Kasumi-1 (cell line): ENCODE data around the gene HSPA12B.
"Not testable (repeated sequence)": the region's sequence is repeated elsewhere in the genome, so short reads cannot be mapped to it uniquely, and the experiment has no call there.

Source experiments
- DNase-seq, 2 experiments: peaks; one replicate each; lab custom pipeline; 2025; lab: John Stamatoyannopoulos, UW

Gene HSPA12B

DNA sequence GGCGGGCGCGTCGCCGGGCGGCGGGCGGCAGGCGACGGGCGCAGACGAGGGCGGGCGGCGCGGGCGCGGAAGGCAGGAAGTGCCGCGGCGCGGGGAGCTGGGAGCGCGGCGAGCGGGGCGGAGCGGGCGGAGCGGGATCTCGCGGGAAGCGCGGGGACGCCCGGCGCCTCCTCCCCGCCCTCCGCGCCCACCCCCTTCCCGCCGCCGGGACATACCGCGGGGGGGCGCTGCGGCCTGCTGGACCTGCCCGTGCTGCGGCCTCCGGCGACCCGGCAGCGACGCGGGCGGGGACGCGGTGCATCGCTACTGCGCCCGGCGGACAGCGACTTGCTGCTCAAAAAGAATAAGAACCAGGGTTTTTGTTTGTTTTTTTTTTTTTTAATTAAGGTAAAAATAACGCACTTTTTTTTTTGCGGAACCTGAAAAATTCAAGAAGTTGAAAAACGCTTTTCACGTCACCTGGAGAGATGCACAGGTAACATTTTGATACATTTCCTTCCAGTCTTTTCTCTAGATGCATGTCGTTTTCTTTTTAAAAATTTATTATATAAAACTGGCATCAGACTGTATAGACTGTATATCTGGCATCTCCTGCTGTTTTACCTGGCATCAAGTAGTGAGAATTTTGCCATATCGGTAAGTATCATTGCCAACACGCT, 54.3 kb downstream of the HSPA12B start, which contains the start of gene CENPB:
TSS of gene CENPB (minus strand) at position 76 of the 659 bp plus-strand sequence. CDS start 257 bp downstream, outside the sequence.
- DNase-seq: peak; percentile 70 to 72

DNA sequence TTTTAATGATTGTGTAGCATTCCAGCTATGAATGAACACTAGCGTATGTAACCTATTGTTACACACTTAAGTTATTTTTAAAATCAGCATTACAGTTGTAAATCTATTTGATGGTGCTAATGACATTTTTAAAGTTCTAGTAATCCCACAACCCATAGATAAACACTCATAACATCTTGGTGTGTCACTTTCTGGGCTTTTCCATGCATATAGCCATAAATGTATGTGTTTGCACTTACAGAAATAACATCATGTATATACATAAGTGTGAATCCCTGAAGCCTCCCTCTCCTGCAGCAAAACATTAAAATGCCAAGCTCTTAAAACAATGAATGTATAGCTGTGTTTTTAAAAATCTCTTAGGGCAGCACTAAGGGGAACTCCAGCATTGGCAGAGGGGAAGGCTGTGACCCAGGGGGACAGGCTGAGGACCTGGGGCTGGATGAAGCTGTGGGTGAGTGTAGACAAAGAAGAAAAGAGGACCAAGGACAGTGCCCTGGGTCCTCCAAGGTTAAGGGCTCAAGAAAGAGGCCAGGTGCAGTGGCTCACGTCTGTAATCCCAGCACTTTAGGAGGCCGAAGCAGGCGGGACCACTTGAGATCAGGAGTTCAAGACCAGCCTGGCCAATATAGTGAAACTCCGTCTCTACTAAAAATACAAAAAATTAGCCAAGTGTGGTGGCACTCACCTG, 55.0 kb downstream of the HSPA12B start:
- DNase-seq: no peak

DNA sequence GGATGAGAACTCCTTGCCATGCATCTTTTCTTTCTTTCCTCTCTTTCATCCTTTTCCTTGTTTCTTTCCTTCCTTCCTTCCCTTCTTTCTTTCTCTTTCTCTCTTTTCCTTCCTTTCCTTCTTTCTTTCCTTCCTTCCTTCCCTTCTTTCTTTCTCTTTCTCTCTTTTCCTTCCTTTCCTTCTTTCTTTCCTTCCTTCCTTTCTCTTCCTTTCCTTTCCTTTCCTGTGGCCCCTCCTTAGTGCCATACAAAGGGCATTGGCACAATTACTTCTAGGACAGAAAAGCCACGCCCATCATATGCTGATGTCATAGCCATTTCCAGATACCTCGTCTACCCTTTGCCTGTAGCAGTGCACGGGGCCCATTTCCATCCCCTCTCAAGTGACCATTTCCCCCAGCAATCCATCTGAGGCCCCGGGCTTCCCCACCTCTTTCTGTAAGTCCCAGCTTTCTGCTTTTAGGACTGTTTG, 56.2 kb downstream of the HSPA12B start:
- DNase-seq: no peak

DNA sequence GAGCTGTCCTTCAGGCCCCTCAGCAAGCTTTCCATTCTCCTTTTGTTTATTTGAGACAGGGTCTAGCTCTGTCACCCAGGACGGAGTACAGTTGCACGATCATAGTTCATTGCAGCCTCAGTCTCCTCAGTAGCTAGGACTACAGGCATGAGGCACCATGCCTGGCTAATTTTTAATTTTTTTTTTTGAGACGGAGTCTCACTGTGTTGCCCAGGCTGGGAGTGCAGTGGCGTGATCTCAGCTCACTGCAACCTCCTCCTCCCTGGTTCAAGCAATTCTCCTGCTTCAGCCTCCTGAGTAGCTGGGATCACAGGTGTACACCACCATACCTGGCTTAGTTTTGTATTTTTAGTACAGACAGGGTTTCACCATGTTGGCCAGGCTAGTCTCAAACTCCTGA, 56.7 kb downstream of the HSPA12B start:
- DNase-seq: not testable (repeated sequence)

DNA sequence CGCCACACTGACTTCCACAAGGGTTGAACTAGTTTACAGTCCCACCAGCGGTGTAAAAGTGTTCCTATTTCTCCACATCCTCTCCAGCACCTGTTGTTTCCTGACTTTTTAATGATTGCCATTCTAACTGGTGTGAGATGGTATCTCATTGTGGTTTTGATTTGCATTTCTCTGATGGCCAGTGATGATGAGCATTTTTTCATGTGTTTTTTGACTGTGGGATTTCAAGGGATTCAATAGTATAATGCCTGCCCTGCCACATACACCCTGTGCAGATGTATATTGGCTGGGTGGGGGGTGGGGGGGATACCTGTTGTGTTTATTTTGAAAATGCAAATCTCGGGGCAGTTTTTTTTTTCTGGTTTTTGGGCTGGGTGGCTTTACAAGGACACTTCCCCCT, 61.7 kb downstream of the HSPA12B start:
- DNase-seq: not testable (repeated sequence)

DNA sequence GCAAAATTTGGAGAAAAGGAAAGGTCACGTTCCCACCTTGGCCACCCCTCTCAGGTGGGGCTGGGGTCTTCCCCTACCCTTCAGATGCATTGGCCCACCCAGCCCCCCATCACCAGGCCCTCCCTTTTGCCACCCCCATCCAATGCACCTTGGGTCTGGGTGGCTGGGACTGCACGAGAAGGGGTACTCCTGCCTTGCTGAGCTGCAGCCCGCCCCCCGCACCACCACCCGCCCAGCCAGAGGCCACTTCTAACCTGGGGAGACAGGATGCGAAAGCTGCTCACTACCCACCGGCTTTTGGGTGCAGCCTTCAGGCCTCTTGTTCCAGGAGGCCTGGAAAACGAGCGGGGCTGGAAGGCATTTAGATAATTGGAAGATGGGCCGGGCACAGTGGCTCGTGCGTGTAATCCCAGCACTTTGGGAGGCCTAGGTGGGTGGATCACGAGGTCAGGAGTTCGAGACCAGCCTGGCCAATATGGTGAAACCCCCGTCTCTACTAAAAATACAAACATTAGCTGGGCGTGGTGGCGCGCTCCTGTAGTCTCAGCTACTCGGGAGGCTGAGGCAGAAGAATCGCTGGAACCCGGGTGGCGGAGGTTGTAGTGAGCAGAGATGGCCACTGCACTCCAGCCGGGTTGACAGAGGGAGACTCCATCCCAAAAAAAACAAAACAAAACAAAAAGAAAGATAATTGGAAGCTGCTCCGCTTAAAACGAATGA, 62.4 kb downstream of the HSPA12B start:
- no peak for DNase-seq

DNA sequence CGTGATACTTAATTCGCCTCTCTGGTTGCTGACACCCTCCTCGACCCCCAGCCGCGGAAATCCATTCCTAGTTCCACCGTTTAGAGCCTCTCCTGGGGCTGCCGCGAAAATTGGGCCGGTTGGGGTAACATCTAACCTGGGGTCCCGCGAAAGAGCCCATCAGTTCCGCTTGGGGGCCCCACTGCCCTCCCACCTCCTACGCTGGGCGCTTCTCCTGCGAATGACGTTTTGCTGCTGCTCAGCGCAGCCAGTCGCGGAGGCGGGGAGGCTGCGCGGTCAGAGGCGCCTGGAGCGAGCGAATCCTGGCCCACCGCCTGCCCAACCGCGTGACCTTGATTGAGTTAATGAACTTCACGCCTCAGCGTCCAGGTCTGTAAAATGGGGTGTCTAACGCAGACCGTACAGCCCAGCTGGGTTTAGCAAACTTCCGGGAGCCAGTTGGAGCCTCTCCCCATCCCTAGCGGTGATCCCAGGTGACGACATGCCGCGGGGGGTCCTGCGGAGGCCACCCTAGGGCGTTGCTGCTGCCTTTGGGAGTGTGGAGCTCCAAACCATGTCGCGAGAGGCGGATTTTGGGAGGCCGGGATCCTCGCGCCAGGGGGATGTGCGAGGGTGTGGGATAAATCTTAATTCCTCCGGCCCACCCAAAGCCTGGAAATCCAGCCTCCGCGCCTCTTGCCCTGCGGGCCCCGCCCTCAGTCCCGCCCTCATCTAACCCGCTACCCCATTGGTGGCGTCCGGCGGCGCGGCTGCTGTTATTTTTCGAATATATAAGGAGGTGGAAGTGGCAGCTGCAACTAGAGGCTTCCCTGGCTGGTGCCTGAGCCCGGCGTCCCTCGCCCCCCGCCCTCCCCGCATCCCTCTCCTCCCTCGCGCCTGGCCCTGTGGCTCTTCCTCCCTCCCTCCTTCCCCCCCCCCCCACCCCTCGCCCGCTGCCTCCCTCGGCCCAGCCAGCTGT, 63.3 kb downstream of the HSPA12B start, which contains the start of gene CDC25B:
TSS of gene CDC25B (plus strand) at position 800 of the 958 bp plus-strand sequence. CDS start 222 bp downstream, outside the sequence.
- DNase-seq: peak; percentile 91 to 92

DNA sequence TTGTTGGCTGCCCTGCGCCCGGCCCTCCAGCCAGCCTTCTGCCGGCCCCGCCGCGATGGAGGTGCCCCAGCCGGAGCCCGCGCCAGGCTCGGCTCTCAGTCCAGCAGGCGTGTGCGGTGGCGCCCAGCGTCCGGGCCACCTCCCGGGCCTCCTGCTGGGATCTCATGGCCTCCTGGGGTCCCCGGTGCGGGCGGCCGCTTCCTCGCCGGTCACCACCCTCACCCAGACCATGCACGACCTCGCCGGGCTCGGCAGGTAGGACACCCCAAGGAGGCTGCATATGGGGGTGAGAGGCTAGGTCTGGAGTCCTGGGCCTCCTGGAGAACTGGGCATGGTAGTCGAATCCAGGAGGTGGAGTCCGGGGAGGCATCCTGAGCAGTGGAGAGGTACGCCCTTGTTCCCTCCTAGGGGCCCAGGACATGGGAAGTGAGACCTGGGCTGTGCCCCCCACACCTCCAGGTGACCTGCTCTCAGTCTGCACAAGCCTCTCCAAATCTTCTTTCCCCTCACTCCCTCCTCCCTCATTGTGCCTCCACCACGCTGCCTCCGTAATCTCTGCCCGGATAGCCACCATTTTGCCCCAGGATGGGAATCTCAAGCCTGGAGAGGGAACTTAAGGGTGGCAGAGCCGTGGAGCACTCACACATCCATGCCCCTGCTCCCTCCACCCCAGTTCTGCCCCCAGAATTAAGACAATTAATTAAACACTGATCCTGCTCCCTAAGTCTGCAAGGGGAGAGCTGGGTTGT, 64.2 kb downstream of the HSPA12B start:
- DNase-seq: no peak

DNA sequence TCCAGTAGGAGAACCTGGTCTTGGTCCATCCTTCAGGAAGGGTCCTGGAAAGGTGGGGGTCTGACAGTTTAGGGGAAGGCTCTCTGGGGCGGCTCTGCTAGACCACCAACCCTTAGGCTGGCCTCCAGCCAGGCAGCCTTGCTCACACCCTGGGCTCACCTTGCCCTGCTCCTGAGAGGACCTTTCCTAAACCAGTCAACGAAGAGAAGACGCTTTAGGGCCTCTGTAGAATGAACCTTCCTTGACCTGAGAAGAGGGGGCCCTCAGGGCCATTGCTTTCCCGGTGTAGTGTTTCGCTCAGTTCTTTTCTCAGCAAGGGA, 64.7 kb downstream of the HSPA12B start:
- DNase-seq: no peak

DNA sequence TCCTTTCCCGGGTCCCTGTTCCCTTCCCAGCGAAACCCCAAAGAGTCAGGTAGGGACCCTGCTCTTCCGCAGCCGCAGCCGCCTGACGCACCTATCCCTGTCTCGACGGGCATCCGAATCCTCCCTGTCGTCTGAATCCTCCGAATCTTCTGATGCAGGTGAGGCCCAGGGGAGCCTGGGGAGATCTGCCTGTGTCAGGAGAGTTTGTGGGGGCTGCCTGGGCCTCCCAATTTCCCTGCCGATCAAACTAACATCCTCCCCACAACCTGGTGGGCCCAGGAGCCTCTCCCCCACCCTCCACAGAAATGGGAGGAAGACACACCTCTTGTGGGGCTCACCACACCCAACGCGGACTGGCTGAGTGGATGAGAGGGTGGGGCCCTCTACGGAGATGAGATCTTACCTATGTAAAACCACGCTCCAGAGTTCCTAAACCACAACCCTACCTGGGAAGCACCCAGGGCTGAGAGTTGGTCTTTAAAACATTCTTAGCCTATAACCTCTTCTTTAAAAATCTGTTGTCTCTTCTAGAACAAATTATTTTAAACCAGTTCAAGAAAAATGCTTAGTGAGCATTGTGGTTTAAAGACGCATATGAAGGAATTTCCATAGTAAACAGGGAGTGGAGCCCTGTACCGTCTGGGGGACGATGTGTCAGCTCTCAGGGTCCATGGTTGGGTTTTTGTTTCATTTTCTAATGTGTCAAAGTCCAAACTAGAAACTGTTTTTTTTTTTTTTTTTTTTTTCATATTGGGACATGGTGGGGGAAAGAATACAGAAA, 65.3 kb downstream of the HSPA12B start:
- no peak for DNase-seq

DNA sequence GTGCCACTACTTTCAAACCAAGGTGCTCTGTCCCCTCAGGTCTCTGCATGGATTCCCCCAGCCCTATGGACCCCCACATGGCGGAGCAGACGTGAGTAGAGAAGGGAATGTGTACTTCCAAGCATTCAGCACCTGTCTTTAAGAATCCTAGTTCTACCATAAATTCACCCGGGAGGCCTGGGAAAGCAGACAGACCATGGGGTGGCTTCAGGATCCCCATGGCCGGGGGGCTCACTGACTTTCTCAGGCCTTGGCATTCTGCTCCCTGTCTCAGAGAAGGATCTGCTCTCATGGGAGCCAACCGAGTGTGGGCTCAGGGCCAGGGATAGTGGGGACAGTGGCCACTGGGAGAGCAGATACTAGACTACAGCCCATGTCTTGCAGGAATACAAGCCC, 65.9 kb downstream of the HSPA12B start:
- no peak for DNase-seq

DNA sequence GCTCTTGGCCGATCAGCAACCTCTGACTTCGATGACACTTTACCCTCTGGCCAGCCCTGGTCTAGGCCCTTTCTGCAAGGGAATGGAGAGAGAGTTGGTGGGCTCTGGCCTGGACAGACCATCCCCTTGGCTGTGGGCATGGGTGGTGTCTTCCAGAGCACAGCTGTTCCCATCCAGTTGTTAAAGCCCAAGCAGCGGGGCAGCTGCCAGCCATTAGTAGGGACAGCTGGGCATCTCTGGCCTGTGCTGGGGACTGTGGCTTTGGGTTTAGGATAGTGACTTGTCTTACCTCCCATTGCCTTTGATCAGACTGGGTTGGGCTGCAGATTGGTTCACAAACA, 66.4 kb downstream of the HSPA12B start:
- no peak for DNase-seq

DNA sequence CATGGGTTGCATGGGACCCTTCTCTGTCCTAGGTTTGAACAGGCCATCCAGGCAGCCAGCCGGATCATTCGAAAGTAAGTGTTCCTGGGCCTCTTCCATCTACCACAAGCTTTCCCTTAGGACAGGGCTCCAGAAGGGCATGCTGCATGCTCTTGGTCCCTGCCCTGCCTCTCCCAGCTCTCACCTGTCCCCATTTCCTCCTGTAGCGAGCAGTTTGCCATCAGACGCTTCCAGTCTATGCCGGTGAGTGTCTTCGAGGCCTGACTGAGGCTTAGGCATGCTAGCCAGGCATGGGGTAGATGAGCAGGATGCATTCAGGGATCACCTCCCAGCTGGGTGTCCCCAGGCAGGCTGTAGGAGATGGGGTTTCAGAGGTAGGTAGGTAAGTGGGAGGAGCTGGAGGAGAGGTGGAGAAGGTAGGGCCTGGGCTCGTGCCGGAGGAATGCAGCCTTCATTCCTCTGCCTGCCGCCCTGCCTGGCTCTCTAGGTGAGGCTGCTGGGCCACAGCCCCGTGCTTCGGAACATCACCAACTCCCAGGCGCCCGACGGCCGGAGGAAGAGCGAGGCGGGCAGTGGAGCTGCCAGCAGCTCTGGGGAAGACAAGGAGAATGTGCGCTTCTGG, 67.9 kb downstream of the HSPA12B start:
- DNase-seq: no peak

DNA sequence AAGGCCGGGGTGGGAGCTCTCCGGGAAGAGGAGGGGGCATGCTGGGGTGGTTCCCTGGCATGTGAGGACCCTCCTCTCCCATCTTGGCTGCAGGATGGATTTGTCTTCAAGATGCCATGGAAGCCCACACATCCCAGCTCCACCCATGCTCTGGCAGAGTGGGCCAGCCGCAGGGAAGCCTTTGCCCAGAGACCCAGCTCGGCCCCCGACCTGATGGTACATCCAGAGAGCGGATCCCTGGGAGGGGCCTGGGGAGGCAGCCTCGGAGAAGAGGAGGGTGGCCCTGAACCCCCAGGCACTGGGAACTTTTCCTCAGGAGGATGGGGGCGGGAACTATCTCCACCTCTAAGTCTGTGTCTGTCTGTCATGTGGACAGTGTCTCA, 68.4 kb downstream of the HSPA12B start:
- no peak for DNase-seq

DNA sequence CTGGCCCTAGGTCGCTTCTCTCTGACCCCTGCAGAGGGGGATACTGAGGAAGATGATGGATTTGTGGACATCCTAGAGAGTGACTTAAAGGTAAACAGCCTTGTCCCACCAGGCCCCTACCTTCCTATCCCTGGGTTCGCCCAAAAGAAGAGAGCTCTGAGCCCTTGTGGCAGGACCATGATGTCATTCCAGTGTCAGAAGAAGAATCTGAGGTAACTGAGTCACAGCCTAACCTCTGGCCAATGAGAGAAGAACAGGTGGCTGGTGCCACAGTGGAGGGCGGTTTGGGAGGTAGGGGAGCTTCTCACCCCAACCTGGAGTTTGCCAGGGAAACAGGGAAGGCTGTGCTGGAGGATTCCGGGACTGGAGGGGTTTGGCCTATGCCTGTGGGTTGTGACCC, 68.8 kb downstream of the HSPA12B start:
- no peak for DNase-seq

DNA sequence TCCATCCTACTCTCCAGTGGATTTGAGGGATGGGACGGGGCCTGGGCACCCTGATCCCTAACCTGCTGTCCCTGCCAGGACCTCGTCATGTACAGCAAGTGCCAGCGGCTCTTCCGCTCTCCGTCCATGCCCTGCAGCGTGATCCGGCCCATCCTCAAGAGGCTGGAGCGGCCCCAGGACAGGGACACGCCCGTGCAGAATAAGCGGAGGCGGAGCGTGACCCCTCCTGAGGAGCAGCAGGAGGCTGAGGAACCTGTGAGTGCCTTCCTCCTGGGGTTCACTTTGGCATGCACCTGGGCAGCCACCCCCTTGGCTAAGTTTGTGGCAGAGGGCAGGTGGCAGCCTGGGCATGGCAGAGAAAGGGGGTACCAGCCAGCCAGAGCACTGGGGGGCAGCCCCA, 69.4 kb downstream of the HSPA12B start:
- DNase-seq: no peak
